Subcutaneous adipose tissue (tissue), 4 donors: Measurements from ENCODE around the gene CLDN16. TPM values are rescaled to one million over a fixed set of nuclear protein-coding genes. Genes with fewer than 3 reads are reported as not detected.

Experiments used
- CTCF ChIP-seq: fragments of 450-650 bp; IDR thresholded peaks from one replicate; pipeline ENCODE4 v1.5.1; 2016; ENCODE audit warnings: low read depth, mild to moderate bottlenecking, control low read depth, antibody characterized with exemption, moderate library complexity
- total RNA-seq, 4 donors: library from RNA; depleted of rRNA; stranded (reverse); fragments of >200 nt; gene quantifications; one replicate each; pipeline ENCODE4 v1.1.0, GENCODE V29; 2016

Gene CLDN16
- total RNA-seq, 4 donors from 2014 or later, result 1.2 TPM; not detected in 3

- no peak for TF ChIP-seq CTCF
These were observed 9.9 kb downstream of the CLDN16 start for GRCh38 chr3:190397889-190398288.

GRCh38 chr3:190399677-190400076 lies 11.7 kb downstream of the CLDN16 start:
- no peak for TF ChIP-seq CTCF

- TF ChIP-seq CTCF, result no peak
These were observed 14.0 kb downstream of the CLDN16 start for GRCh38 chr3:190401963-190402362.

GRCh38 chr3:190404715-190405114 lies 16.8 kb downstream of the CLDN16 start:
- no peak for TF ChIP-seq CTCF

- TF ChIP-seq CTCF, result no peak
These were observed 26.3 kb downstream of the CLDN16 start for GRCh38 chr3:190414297-190414696.

GRCh38 chr3:190424108-190424477 lies 36.1 kb downstream of the CLDN16 start:
- no peak for TF ChIP-seq CTCF

- TF ChIP-seq CTCF, result no peak
These were observed 36.8 kb downstream of the CLDN16 start for GRCh38 chr3:190424478-190425439.
